ENCODE data around the gene KRT20. TPM values are rescaled to one million over a fixed set of nuclear protein-coding genes. Genes with fewer than 3 reads are reported as not detected.
"Not testable (repeated sequence)": the region's sequence is repeated elsewhere in the genome, so short reads cannot be mapped to it uniquely, and the experiment has no call there.

KRT20 gene
- total RNA-seq, 1 donor from 2014 or later, result not detected

DNA sequence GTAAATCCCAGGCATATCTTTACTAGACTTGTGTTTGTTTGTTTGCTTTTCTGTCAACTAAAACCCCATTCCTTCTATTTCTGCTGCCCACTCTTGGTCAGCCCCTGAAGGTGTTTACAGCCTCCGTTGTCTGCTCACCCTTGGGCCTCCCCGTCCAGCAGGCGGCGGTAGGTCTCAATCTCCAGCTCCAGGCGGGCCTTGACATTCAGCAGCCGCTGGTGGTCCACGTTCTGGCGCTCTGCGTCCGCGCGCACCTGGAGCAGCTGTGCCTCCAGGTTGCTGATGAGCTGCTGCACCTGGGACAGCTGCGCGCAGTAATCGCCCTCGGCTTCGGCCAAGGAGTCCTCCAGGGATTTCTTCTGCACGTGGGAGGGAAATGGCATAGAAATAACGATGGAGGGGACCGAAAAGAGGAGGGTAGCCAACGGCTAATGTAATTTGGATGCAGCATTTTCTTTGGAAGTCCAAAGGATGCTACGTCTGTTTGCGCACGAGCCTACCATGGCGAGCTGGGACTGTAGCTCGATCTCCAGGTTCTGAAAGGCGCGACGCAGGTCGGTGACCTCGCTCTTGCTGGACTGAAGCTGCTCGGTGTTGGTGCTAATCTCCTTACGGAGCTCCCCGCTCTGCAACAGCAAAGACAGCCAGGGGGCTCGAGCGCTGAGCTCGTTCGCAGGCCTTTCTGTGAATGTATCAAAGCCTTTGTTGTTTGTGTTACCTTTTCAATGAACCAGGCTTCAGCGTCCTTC, 21.9 kb downstream of the KRT20 start:
- no peaks in the 10 kb centered on the region for H3K9me3 ChIP-seq (ENCODE audit: insufficient read depth, low read depth, low read length)
- Mint-ChIP-seq H3K9me3 (ENCODE audit: unreplicated experiment) (no peaks in the 10 kb centered on the region), H3K36me3 (ENCODE audit: low read depth, unreplicated experiment) (no peaks in the 10 kb centered on the region), H3K27me3 (ENCODE audit: low read depth, unreplicated experiment) (peaks cover 2% of the 10 kb centered on the region), H3K4me3 (ENCODE audit: unreplicated experiment) (no peak overlapping the region), H3K4me1 (ENCODE audit: low read depth, unreplicated experiment) (peaks cover 3% of the 10 kb centered on the region), H3K27ac (ENCODE audit: unreplicated experiment) (no peak overlapping the region)
- H3K4me2 ChIP-seq (ENCODE audit: low read length), result no peak overlapping the region
- H3K27me3 ChIP-seq (ENCODE audit: insufficient read depth, low read length), result no peaks in the 10 kb centered on the region
- TF ChIP-seq, protein P1, sequence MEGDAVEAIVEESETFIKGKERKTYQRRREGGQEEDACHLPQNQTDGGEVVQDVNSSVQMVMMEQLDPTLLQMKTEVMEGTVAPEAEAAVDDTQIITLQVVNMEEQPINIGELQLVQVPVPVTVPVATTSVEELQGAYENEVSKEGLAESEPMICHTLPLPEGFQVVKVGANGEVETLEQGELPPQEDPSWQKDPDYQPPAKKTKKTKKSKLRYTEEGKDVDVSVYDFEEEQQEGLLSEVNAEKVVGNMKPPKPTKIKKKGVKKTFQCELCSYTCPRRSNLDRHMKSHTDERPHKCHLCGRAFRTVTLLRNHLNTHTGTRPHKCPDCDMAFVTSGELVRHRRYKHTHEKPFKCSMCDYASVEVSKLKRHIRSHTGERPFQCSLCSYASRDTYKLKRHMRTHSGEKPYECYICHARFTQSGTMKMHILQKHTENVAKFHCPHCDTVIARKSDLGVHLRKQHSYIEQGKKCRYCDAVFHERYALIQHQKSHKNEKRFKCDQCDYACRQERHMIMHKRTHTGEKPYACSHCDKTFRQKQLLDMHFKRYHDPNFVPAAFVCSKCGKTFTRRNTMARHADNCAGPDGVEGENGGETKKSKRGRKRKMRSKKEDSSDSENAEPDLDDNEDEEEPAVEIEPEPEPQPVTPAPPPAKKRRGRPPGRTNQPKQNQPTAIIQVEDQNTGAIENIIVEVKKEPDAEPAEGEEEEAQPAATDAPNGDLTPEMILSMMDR (IDR thresholded peaks at IDR 0.05; ENCODE audit: insufficient read depth, low read depth, low read length), result peak; percentile 41
- TF ChIP-seq EZH2 (IDR thresholded peaks at IDR 0.05; ENCODE audit: insufficient read depth, low read length), result no peak
- H3K27ac ChIP-seq (ENCODE audit: low read depth, low read length), result no peak overlapping the region
- H3K36me3 ChIP-seq (ENCODE audit: insufficient read depth, low read length), result no peaks in the 10 kb centered on the region
- H3K79me2 ChIP-seq (ENCODE audit: insufficient read depth, low read length), result no peaks in the 10 kb centered on the region
- DNase-seq (ENCODE audit: low read depth) (no peak), FAIRE-seq (no peak)
- peak overlapping the region; percentile 57 for H2AFZ ChIP-seq (ENCODE audit: low read depth, low read length)
- H3K4me1 ChIP-seq (ENCODE audit: insufficient read depth, low read length), result no peaks in the 10 kb centered on the region
- no peaks in the 10 kb centered on the region for H4K20me1 ChIP-seq (ENCODE audit: insufficient read depth, low read length)
- no peak overlapping the region for H3K4me3 ChIP-seq (ENCODE audit: insufficient read depth, low read depth, low read length)
- H3K9ac ChIP-seq (ENCODE audit: low read length), result no peak overlapping the region

DNA sequence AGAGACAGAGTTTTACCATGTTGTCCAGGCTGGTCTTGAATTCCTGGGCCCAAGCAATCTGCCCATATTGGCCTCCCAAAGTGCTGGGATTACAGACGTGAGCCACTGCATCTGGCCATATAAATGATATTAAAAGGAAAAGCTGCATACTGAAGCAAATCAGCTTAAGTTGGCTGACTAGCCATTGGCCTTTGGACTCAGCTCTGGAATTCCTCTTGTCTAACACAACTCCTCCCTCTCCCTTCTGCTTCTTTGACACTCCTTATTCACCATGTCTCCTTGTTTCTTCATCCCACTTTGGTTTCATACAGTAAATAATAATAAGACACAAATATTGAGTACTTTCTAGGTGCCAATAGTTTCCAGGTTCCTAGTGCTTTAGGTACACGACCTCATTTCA, 25.5 kb downstream of the KRT20 start:
- no peaks in the 10 kb centered on the region for H3K79me2 ChIP-seq (ENCODE audit: insufficient read depth, low read length)
- no peak overlapping the region for H3K4me3 Mint-ChIP-seq (ENCODE audit: unreplicated experiment)
- H3K4me1 ChIP-seq (ENCODE audit: insufficient read depth, low read length), result no peaks in the 10 kb centered on the region

DNA sequence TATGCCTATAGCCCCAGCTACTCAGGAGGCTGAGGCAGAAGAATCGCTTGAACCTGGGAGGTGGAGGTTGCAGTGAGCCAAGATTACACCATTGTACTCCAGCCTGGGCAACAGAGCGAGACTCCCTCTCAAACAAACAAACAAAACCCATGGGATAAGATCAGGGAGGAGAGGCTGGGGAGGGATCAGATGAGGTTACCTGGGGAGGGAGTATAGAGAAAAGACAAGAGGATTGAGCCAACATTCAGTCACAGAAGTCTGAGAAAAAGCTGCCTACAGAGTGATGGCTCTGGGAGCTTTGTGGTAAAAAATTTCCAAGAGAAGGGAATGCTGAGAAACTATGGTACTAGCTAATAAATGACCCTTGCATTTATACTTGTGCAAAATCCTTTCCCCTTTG, 26.4 kb downstream of the KRT20 start:
- H3K79me2 ChIP-seq (ENCODE audit: insufficient read depth, low read length); H3K27me3 ChIP-seq (ENCODE audit: insufficient read depth, low read length); H3K27ac Mint-ChIP-seq (ENCODE audit: unreplicated experiment); H3K9ac ChIP-seq (ENCODE audit: low read length); H3K4me3 ChIP-seq (ENCODE audit: insufficient read depth, low read depth, low read length); DNase-seq (ENCODE audit: low read depth); FAIRE-seq; H3K9me3 Mint-ChIP-seq (ENCODE audit: unreplicated experiment); H3K36me3 Mint-ChIP-seq (ENCODE audit: low read depth, unreplicated experiment); H3K4me3 Mint-ChIP-seq (ENCODE audit: unreplicated experiment); H2AFZ ChIP-seq (ENCODE audit: low read depth, low read length); H3K36me3 ChIP-seq (ENCODE audit: insufficient read depth, low read length); H3K4me2 ChIP-seq (ENCODE audit: low read length); H3K4me1 Mint-ChIP-seq (ENCODE audit: low read depth, unreplicated experiment); H3K27me3 Mint-ChIP-seq (ENCODE audit: low read depth, unreplicated experiment); H3K27ac ChIP-seq (ENCODE audit: low read depth, low read length); H4K20me1 ChIP-seq (ENCODE audit: insufficient read depth, low read length); H3K4me1 ChIP-seq (ENCODE audit: insufficient read depth, low read length); H3K9me3 ChIP-seq (ENCODE audit: insufficient read depth, low read depth, low read length): not testable (repeated sequence)

More for the DNA sequence above, 25.5 kb downstream of the KRT20 start:
- Histone ChIP-seq H3K9me3 (ENCODE audit: insufficient read depth, low read depth, low read length) (no peaks in the 10 kb centered on the region), H4K20me1 (ENCODE audit: insufficient read depth, low read length) (no peaks in the 10 kb centered on the region), H3K4me2 (ENCODE audit: low read length) (no peak overlapping the region), H3K9ac (ENCODE audit: low read length) (no peak overlapping the region), H3K27me3 (ENCODE audit: insufficient read depth, low read length) (no peaks in the 10 kb centered on the region), H3K27ac (ENCODE audit: low read depth, low read length) (no peak overlapping the region), H3K36me3 (ENCODE audit: insufficient read depth, low read length) (no peaks in the 10 kb centered on the region), H2AFZ (ENCODE audit: low read depth, low read length) (no peak overlapping the region), H3K4me3 (ENCODE audit: insufficient read depth, low read depth, low read length) (no peak overlapping the region)
- Mint-ChIP-seq H3K27me3 (ENCODE audit: low read depth, unreplicated experiment) (peaks cover 2% of the 10 kb centered on the region), H3K36me3 (ENCODE audit: low read depth, unreplicated experiment) (no peaks in the 10 kb centered on the region), H3K27ac (ENCODE audit: unreplicated experiment) (no peak overlapping the region), H3K4me1 (ENCODE audit: low read depth, unreplicated experiment) (peaks cover 2% of the 10 kb centered on the region), H3K9me3 (ENCODE audit: unreplicated experiment) (no peaks in the 10 kb centered on the region)
- DNase-seq (ENCODE audit: low read depth), result no peak
- TF ChIP-seq EZH2 (IDR thresholded peaks at IDR 0.05; ENCODE audit: insufficient read depth, low read length), result no peak
- TF ChIP-seq, protein P1 (IDR thresholded peaks at IDR 0.05; ENCODE audit: insufficient read depth, low read depth, low read length), result no peak
- FAIRE-seq, result no peak

Measured in astrocyte (in vitro differentiated cells and primary cell).